ENCODE results near the gene CDK18.
A peak's percentile ranks its signal among the peaks of the same experiment; 100 is the strongest.

Gene CDK18

GRCh38 chr1:205565799-205566198 lies 61.3 kb downstream of the CDK18 start:
- H3K4me3 Mint-ChIP-seq = no peak overlapping the region
- peaks cover 54% of the 10 kb centered on the region for H3K27me3 Mint-ChIP-seq (ENCODE audit: low read depth)
- no peak for DNase-seq (ENCODE audit: low spot score)
- H3K36me3 Mint-ChIP-seq (ENCODE audit: low read depth) = no peaks in the 10 kb centered on the region
- no peak overlapping the region for H3K27ac Mint-ChIP-seq
- H3K9me3 Mint-ChIP-seq = peaks cover 6% of the 10 kb centered on the region
- no peaks in the 10 kb centered on the region for H3K4me1 Mint-ChIP-seq (ENCODE audit: low read depth)

- Mint-ChIP-seq H3K27me3 (ENCODE audit: low read depth) (peaks cover 62% of the 10 kb centered on the region), H3K36me3 (ENCODE audit: low read depth) (no peaks in the 10 kb centered on the region), H3K9me3 (no peaks in the 10 kb centered on the region), H3K4me3 (no peak overlapping the region), H3K4me1 (ENCODE audit: low read depth) (no peaks in the 10 kb centered on the region), H3K27ac (no peak overlapping the region)
- DNase-seq (ENCODE audit: low spot score) = no peak
Observed at GRCh38 chr1:205567716-205568115, 63.2 kb downstream of the CDK18 start.

GRCh38 chr1:205568135-205568468 lies 63.6 kb downstream of the CDK18 start:
- no peaks in the 10 kb centered on the region for H3K9me3 Mint-ChIP-seq

DNA sequence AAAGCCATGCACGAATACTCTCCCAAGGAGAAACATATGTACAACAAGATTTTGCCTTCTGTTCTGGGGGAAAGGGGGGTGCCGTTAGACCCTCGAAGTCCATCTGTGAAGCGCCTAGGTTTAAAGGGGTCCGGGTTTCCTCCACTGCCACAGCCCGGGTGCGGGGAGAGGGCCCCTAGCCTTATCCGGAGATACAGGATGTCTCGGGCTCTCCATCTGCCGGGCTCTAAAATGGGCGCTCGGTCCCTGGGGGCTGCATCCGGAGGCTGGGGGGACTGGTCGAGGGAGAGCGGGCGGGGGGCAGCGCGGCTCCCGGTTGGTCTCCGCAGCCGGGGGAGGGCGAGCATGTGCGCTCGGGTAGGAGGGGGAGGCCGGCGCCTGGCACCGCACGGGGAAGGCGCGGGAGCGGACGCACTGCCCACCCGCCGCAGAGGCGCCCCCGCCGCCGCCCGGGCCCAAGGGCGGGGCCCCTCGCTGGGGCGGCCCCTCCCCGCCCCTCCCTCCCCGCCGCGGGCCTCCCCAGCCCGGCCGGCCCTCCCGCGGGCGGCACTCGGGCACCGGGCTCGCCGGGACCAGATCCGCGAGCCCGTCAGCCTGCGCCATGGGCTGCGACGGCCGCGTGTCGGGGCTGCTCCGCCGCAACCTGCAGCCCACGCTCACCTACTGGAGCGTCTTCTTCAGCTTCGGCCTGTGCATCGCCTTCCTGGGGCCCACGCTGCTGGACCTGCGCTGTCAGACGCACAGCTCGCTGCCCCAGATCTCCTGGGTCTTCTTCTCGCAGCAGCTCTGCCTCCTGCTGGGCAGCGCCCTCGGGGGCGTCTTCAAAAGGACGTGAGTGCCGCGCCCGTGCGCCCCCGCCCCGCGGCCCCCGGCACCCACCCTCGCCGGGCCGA lies 64.2 kb downstream of the CDK18 start:
- Mint-ChIP-seq H3K4me1 (ENCODE audit: low read depth) (no peaks in the 10 kb centered on the region), H3K27me3 (ENCODE audit: low read depth) (peaks cover 65% of the 10 kb centered on the region), H3K4me3 (peak overlapping the region; percentile 12), H3K27ac (no peak overlapping the region), H3K36me3 (ENCODE audit: low read depth) (no peaks in the 10 kb centered on the region), H3K9me3 (no peaks in the 10 kb centered on the region)
- DNase-seq (ENCODE audit: low spot score) = no peak

More at GRCh38 chr1:205568135-205568468, 63.6 kb downstream of the CDK18 start:
- Mint-ChIP-seq H3K36me3 (ENCODE audit: low read depth) (no peaks in the 10 kb centered on the region), H3K4me1 (ENCODE audit: low read depth) (no peaks in the 10 kb centered on the region), H3K27ac (no peak overlapping the region), H3K4me3 (peak overlapping the region; percentile 12), H3K27me3 (ENCODE audit: low read depth) (peaks cover 62% of the 10 kb centered on the region)
- no peak for DNase-seq (ENCODE audit: low spot score)

DNA sequence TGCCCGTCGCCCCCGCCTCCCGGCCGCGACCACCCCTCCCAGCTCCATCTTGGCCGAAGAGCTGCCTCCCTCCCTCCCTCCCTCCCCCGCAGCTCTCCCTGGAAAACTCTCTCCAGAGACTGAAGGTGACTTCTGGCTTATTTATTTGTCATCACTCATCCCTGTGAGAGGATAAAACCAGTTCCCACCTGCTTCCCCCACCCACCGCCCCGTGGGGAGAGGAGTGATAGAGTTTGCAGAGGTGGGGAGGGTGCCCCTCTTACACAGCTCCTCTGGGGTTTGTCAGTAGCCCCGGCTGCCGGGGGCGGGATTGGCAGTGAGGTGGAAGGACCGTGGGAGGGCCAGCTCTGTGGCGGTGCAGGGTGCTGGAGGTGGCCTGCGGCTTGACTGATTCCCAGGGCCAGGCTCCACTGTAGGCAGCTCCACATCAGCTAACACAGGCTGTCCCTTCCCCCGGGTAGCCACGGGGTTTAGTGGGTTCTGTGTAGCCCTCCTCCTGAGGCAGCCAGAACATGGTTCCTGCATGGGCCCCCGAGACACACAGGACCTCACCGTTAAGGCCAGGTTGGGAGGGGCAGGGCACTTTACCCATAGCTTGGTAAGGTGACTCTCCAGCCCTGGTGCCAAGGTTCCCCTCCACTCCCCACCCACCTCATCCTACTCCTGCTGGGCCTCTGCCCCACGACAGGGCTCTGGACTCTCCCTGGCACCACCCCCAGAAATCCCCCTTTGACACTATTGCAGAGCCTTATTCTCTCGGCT lies 65.1 kb downstream of the CDK18 start:
- Mint-ChIP-seq H3K4me3 (no peak overlapping the region), H3K27ac (no peak overlapping the region), H3K4me1 (ENCODE audit: low read depth) (no peaks in the 10 kb centered on the region), H3K27me3 (ENCODE audit: low read depth) (peaks cover 61% of the 10 kb centered on the region), H3K36me3 (ENCODE audit: low read depth) (no peaks in the 10 kb centered on the region), H3K9me3 (no peaks in the 10 kb centered on the region)
- no peak for DNase-seq (ENCODE audit: low spot score)

GRCh38 chr1:205570173-205570501 lies 65.7 kb downstream of the CDK18 start:
- peaks cover 61% of the 10 kb centered on the region for H3K27me3 Mint-ChIP-seq (ENCODE audit: low read depth)
- H3K4me3 Mint-ChIP-seq = no peak overlapping the region

GRCh38 chr1:205570796-205571537 lies 66.5 kb downstream of the CDK18 start:
- Mint-ChIP-seq H3K9me3 (no peaks in the 10 kb centered on the region), H3K27me3 (ENCODE audit: low read depth) (peaks cover 58% of the 10 kb centered on the region), H3K4me3 (no peak overlapping the region), H3K4me1 (ENCODE audit: low read depth) (no peaks in the 10 kb centered on the region), H3K36me3 (ENCODE audit: low read depth) (no peaks in the 10 kb centered on the region), H3K27ac (no peak overlapping the region)
- no peak for DNase-seq (ENCODE audit: low spot score)

More at GRCh38 chr1:205570173-205570501, 65.7 kb downstream of the CDK18 start:
- Mint-ChIP-seq H3K36me3 (ENCODE audit: low read depth) (no peaks in the 10 kb centered on the region), H3K9me3 (no peaks in the 10 kb centered on the region), H3K4me1 (ENCODE audit: low read depth) (no peaks in the 10 kb centered on the region), H3K27ac (no peak overlapping the region)
- DNase-seq (ENCODE audit: low spot score) = no peak

- Mint-ChIP-seq H3K9me3 (no peaks in the 10 kb centered on the region), H3K27me3 (ENCODE audit: low read depth) (peaks cover 53% of the 10 kb centered on the region)
- DNase-seq (ENCODE audit: low spot score) = no peak
Observed at GRCh38 chr1:205571747-205572146, 67.3 kb downstream of the CDK18 start.

DNA sequence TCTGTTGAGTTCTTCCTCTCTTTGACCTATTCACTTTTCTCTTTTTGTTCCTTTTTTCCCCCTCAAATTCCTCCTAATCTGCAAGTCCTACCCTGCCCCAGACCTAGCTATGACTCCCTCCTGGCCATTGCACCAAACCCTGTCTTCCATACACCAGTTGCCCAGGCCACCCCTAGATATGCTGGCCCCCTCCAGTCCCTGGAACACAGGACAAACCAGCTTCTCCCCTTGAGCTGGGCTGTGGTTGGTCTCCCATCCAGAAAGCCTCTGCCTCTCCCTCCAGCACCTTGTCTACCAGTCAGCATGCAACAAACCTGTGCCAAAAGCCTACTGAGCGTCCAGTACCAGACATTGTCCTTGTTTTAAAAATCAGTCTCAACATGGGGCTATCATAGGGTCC lies 68.0 kb downstream of the CDK18 start:
- Mint-ChIP-seq H3K4me1 (ENCODE audit: low read depth) (no peaks in the 10 kb centered on the region), H3K4me3 (no peak overlapping the region), H3K36me3 (ENCODE audit: low read depth) (no peaks in the 10 kb centered on the region), H3K27ac (no peak overlapping the region), H3K9me3 (no peaks in the 10 kb centered on the region), H3K27me3 (ENCODE audit: low read depth) (peaks cover 49% of the 10 kb centered on the region)
- no peak for DNase-seq (ENCODE audit: low spot score)

More at GRCh38 chr1:205571747-205572146, 67.3 kb downstream of the CDK18 start:
- no peaks in the 10 kb centered on the region for H3K36me3 Mint-ChIP-seq (ENCODE audit: low read depth)
- no peak overlapping the region for H3K4me3 Mint-ChIP-seq
- no peaks in the 10 kb centered on the region for H3K4me1 Mint-ChIP-seq (ENCODE audit: low read depth)
- H3K27ac Mint-ChIP-seq = no peak overlapping the region

GRCh38 chr1:205575294-205575885 lies 70.9 kb downstream of the CDK18 start:
- H3K36me3 Mint-ChIP-seq (ENCODE audit: low read depth) = no peaks in the 10 kb centered on the region
- no peak overlapping the region for H3K4me3 Mint-ChIP-seq
- H3K9me3 Mint-ChIP-seq = no peaks in the 10 kb centered on the region
- H3K27me3 Mint-ChIP-seq (ENCODE audit: low read depth) = peaks cover 36% of the 10 kb centered on the region
- no peaks in the 10 kb centered on the region for H3K4me1 Mint-ChIP-seq (ENCODE audit: low read depth)
- no peak for DNase-seq (ENCODE audit: low spot score)
- H3K27ac Mint-ChIP-seq = no peak overlapping the region

DNA sequence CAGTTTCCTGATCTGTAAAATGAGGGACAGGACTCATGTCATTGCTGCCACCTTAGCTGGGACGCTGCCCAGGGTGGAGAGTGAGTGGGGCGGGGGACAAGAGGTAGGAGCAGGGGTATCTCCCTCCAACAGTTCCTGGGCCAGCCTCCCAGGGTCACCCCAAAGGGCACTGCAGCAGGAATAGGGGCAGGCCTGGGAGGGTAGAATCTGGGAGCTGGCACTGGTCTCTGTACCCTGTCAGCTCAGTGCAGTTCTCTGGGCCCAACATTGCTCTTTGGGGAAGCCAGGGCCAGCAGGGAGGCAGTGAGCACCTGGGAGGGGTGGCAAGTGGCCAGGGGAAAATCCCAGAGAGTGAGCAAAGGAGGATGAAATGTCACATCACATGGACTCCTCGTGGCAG lies 71.5 kb downstream of the CDK18 start:
- Mint-ChIP-seq H3K9me3 (no peaks in the 10 kb centered on the region), H3K4me1 (ENCODE audit: low read depth) (no peaks in the 10 kb centered on the region), H3K4me3 (no peak overlapping the region), H3K36me3 (ENCODE audit: low read depth) (no peaks in the 10 kb centered on the region), H3K27me3 (ENCODE audit: low read depth) (peaks cover 30% of the 10 kb centered on the region), H3K27ac (no peak overlapping the region)
- no peak for DNase-seq (ENCODE audit: low spot score)

DNA sequence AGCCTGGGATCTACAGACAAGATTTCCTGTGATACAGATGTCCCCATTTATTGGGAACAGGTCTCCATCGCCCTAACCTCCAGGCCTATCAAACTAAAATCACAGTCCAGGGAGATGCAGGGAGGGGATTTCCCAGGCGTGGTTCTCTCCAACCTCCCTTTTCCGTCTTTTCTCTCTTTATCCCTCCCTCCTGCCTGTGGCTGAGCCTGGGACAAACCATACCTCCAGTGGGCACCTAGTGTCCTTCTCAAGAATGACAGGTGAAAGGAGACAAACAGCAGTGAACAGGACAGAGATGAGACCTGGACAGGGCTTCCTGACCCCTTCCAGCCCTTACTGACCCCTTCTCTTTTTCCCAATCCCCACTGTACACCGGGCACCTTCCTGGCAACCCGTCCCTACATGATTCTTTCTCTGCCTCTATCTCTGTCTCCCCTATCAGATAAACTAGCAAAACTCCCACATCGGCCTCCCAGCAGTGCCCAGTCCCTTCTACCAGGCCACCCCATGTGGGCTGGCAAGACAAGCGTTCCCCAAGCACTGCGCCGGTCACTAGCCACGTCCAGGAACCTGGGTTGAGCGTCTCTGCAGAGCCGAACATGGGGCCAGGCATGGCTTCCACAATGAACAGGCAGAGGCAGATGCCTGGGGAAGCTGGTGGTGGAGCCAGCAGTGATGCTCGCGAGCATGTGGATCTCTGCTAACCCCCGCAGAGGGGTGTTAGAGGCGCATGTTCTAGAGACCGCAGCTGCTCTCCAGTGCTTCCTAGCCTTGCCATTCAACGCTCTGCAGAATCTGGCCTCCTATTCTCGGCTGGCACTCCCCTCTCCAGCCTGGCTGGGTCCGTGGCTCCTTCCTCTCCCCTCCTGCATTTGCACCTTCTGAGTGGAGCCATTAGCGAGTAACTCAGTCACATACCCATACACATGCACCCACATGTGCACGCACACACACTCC lies 72.6 kb downstream of the CDK18 start:
- Mint-ChIP-seq H3K4me1 (ENCODE audit: low read depth) (no peaks in the 10 kb centered on the region), H3K36me3 (ENCODE audit: low read depth) (no peaks in the 10 kb centered on the region), H3K9me3 (no peaks in the 10 kb centered on the region), H3K27me3 (ENCODE audit: low read depth) (peaks cover 20% of the 10 kb centered on the region), H3K27ac (no peak overlapping the region), H3K4me3 (no peak overlapping the region)
- DNase-seq (ENCODE audit: low spot score) = no peak
